HG02938 (cell line): ENCODE measurements around the gene INO80D.
"Not testable (repeated sequence)": the region's sequence is repeated elsewhere in the genome, so short reads cannot be mapped to it uniquely, and the experiment has no call there.

Source experiments
- ATAC-seq: cut with Tn5 transposase; IDR thresholded peaks from one replicate; pipeline ENCODE4 v1.9.1; 2021; ENCODE audit warnings: mild to moderate bottlenecking, moderate library complexity; ENCODE audit not compliant: unreplicated experiment

The INO80D gene

GRCh38 chr2:205982776-205983327 lies 103.1 kb downstream of the INO80D start:
- ATAC-seq: no peak

- not testable (repeated sequence) for ATAC-seq
Observed at GRCh38 chr2:205978728-205979127, 107.2 kb downstream of the INO80D start.

- ATAC-seq: not testable (repeated sequence)
Observed at GRCh38 chr2:205977699-205978098, 108.3 kb downstream of the INO80D start.

GRCh38 chr2:205976934-205977659 lies 108.9 kb downstream of the INO80D start:
- ATAC-seq: not testable (repeated sequence)

- no peak for ATAC-seq
Observed at GRCh38 chr2:205976120-205976814, 109.7 kb downstream of the INO80D start.

- ATAC-seq: peak; percentile 60
Observed at GRCh38 chr2:205975082-205975949, 110.7 kb downstream of the INO80D start.

GRCh38 chr2:205972113-205972512 lies 113.9 kb downstream of the INO80D start:
- no peak for ATAC-seq

- ATAC-seq: no peak
Observed at GRCh38 chr2:205970348-205970747, 115.6 kb downstream of the INO80D start.

- ATAC-seq: peak; percentile 68
Observed at GRCh38 chr2:205969584-205969983, 116.4 kb downstream of the INO80D start.

GRCh38 chr2:205967391-205968075 lies 118.4 kb downstream of the INO80D start:
- no peak for ATAC-seq

GRCh38 chr2:205965707-205966106 lies 120.3 kb downstream of the INO80D start:
- ATAC-seq: no peak

GRCh38 chr2:205964111-205964761 lies 121.7 kb downstream of the INO80D start:
- no peak for ATAC-seq

GRCh38 chr2:205959521-205959920 lies 126.5 kb downstream of the INO80D start:
- no peak for ATAC-seq

- no peak for ATAC-seq
Observed at GRCh38 chr2:205957452-205958154, 128.4 kb downstream of the INO80D start.

- ATAC-seq: no peak
Observed at GRCh38 chr2:205954707-205955106, 131.3 kb downstream of the INO80D start.

GRCh38 chr2:205952282-205952681 lies 133.7 kb downstream of the INO80D start:
- ATAC-seq: no peak

- no peak for ATAC-seq
Observed at GRCh38 chr2:205948883-205949282, 137.1 kb downstream of the INO80D start.

- peak; percentile 12 for ATAC-seq
Observed at GRCh38 chr2:205948496-205948837, 137.5 kb downstream of the INO80D start.
